Ascending aorta (tissue), 2 donors: ENCODE measurements around the gene MT1A. TPM values are rescaled to one million over a fixed set of nuclear protein-coding genes. Genes with fewer than 3 reads are reported as not detected.

Experiments used
- DNase-seq, 2 donors: peaks; one replicate each; pipeline ENCODE4 v3.0.0-alpha.2; 2019; ENCODE audit warnings: low spot score in 2 of 2
- H3K27ac ChIP-seq, 2 donors: fragments of 200-600 bp; sonication (generic); one replicate each; pipeline ENCODE4 v1.5.1; 2016 to 2017; ENCODE audit warnings: mild to moderate bottlenecking in 1 of 2
- H3K27me3 ChIP-seq: fragments of 200-600 bp; sonication (generic); one replicate; pipeline ENCODE4 v1.5.1; 2017
- H3K36me3 ChIP-seq, 2 donors: fragments of 200-600 bp; sonication (generic); one replicate each; pipeline ENCODE4 v1.5.1; 2016
- H3K4me1 ChIP-seq, 2 donors: fragments of 200-600 bp; sonication (generic); one replicate each; pipeline ENCODE4 v1.5.1; 2016 to 2017; ENCODE audit warnings: mild to moderate bottlenecking in 1 of 2
- H3K4me3 ChIP-seq, 2 donors: fragments of 200-600 bp; sonication (generic); one replicate each; pipeline ENCODE4 v1.5.1; 2016 to 2017; ENCODE audit warnings: mild to moderate bottlenecking in 1 of 2
- H3K9me3 ChIP-seq, 2 donors: fragments of 200-600 bp; sonication (generic); one replicate each; pipeline ENCODE4 v1.5.1; 2016
- CTCF ChIP-seq, 3 experiments: fragments of 200-600 bp in 2 of 3; fragments of 450-650 bp in 1 of 3; sonication (generic) in 2 of 3; IDR thresholded peaks; one replicate each; pipeline ENCODE4 v1.5.1; 2016 to 2019; ENCODE audit warnings: antibody characterized with exemption in 3 of 3, mild to moderate bottlenecking in 1 of 3, moderate library complexity in 1 of 3
- intact Hi-C: fragments of 100-400 bp; cut with DNase I; formaldehyde crosslinking; loops from one replicate; pipeline ENCODE4 v1.15.1; 2023
- total RNA-seq: library from RNA; depleted of rRNA; stranded (reverse); fragments of >200 nt; gene quantifications from one replicate; pipeline ENCODE4 v1.1.0, GENCODE V29; 2016

The MT1A gene
- total RNA-seq, 1 donor from 2014 or later: 183 TPM

GRCh38 chr16:56645311-56645710 lies 6.8 kb downstream of the MT1A start:
- no peak overlapping the region for H3K27ac ChIP-seq
- intact Hi-C loops: no loop called here
- H3K4me3 ChIP-seq: no peak overlapping the region
- H3K27me3 ChIP-seq: no peaks in the 10 kb centered on the region
- peaks cover 6 to 12% of the 10 kb centered on the region in 2 donors for H3K4me1 ChIP-seq
- H3K9me3 ChIP-seq: no peaks in the 10 kb centered on the region
- no peak for DNase-seq
- no peaks in the 10 kb centered on the region for H3K36me3 ChIP-seq
- no peak for TF ChIP-seq CTCF (IDR thresholded peaks at IDR 0.05)

GRCh38 chr16:56645838-56646237 lies 7.4 kb downstream of the MT1A start:
- Histone ChIP-seq H3K4me3 (no peak overlapping the region), H3K9me3 (no peaks in the 10 kb centered on the region), H3K27ac (no peak overlapping the region), H3K27me3 (no peaks in the 10 kb centered on the region), H3K4me1 (peaks cover 6 to 12% of the 10 kb centered on the region in 2 donors), H3K36me3 (no peaks in the 10 kb centered on the region)
- intact Hi-C loops: no loop called here
- DNase-seq: no peak
- no peak for TF ChIP-seq CTCF (IDR thresholded peaks at IDR 0.05)

GRCh38 chr16:56647641-56648431 lies 9.4 kb downstream of the MT1A start:
- no peaks in the 10 kb centered on the region for H3K27me3 ChIP-seq
- H3K27ac ChIP-seq: no peak overlapping the region
- no peak for DNase-seq
- peaks cover 6 to 10% of the 10 kb centered on the region in 2 donors for H3K4me1 ChIP-seq
- no peak for TF ChIP-seq CTCF (IDR thresholded peaks at IDR 0.05)
- H3K4me3 ChIP-seq: no peak overlapping the region
- H3K36me3 ChIP-seq: no peaks in the 10 kb centered on the region
- no peaks in the 10 kb centered on the region for H3K9me3 ChIP-seq
- intact Hi-C loops: no loop called here

- Histone ChIP-seq H3K4me3 (no peak overlapping the region), H3K27ac (no peak overlapping the region), H3K36me3 (no peaks in the 10 kb centered on the region), H3K9me3 (no peaks in the 10 kb centered on the region), H3K4me1 (no peaks in the 10 kb centered on the region), H3K27me3 (no peaks in the 10 kb centered on the region)
- no peak for TF ChIP-seq CTCF (IDR thresholded peaks at IDR 0.05)
- DNase-seq: no peak
- intact Hi-C loops: no loop called here
Observed at GRCh38 chr16:56649271-56649670, 10.8 kb downstream of the MT1A start.

GRCh38 chr16:56649820-56650219 lies 11.4 kb downstream of the MT1A start:
- no peak for DNase-seq
- no peak overlapping the region for H3K27ac ChIP-seq
- intact Hi-C loops: no loop called here
- no peaks in the 10 kb centered on the region for H3K9me3 ChIP-seq
- TF ChIP-seq CTCF (IDR thresholded peaks at IDR 0.05): no peak
- no peaks in the 10 kb centered on the region for H3K4me1 ChIP-seq
- H3K36me3 ChIP-seq: no peaks in the 10 kb centered on the region
- no peak overlapping the region for H3K4me3 ChIP-seq
- no peaks in the 10 kb centered on the region for H3K27me3 ChIP-seq
